H1 (cell line): ENCODE measurements around the gene FGFBP2. TPM values are rescaled to one million over a fixed set of nuclear protein-coding genes. Genes with fewer than 3 reads are reported as not detected.

Source experiments
- RAD21 ChIP-seq, 2 experiments: IDR thresholded peaks in 1 of 2; conservative IDR thresholded peaks in 1 of 2; 2 replicates each; pipeline ENCODE4 v1.6.1; 2011; ENCODE audit warnings: low read depth in 2 of 2, low read length in 2 of 2, improper control_type of control experiment in 1 of 2, inconsistent platforms in 1 of 2, mild to moderate bottlenecking in 1 of 2, moderate library complexity in 1 of 2
- SIX5 ChIP-seq: IDR thresholded peaks from 2 replicates; pipeline ENCODE4 v1.6.1; 2011; ENCODE audit warnings: mild to moderate bottlenecking, low read depth, low read length
- TBP ChIP-seq: IDR thresholded peaks from 2 replicates; pipeline ENCODE4 v1.6.1; 2011; ENCODE audit warnings: low read depth, low read length, improper control_type of control experiment
- polyA plus RNA-seq, 7 experiments: library from polyadenylated mRNA; depleted of rRNA in 3 of 7; stranded (reverse) in 5 of 7; unstranded in 2 of 7; fragments of >200 nt in 5 of 7; fragments of 200-250 nt in 2 of 7; gene quantifications; 1 replicate in 5 of 7; 2 replicates in 1 of 7; 4 replicates in 1 of 7; pipeline versions ENCODE4 v1.2.1 to v1.2.3, GENCODE V29; 2011 to 2013; ENCODE audit warnings: missing spikeins in 2 of 7, mixed read lengths in 2 of 7
- total RNA-seq: library from RNA; stranded (reverse); fragmentation: NEBNext Ultra II Directional; extraction: Animal tissue kit (Norgen Biotek cat#: 25700); gene quantifications from 2 replicates; pipeline ENCODE4 v1.2.1, GENCODE V29; 2021
- TF ChIP-seq, protein P1 (sequence below): IDR thresholded peaks from 2 replicates; pipeline ENCODE4 v1.6.1; 2011; ENCODE audit warnings: low read length, improper control_type of control experiment

FGFBP2 gene
- total and polyA plus RNA-seq, 2 of the 8 experiments (the other 6 are each of a cell fraction or from before 2014, with no cell fraction given), result 0.15 TPM; not detected in 1

DNA sequence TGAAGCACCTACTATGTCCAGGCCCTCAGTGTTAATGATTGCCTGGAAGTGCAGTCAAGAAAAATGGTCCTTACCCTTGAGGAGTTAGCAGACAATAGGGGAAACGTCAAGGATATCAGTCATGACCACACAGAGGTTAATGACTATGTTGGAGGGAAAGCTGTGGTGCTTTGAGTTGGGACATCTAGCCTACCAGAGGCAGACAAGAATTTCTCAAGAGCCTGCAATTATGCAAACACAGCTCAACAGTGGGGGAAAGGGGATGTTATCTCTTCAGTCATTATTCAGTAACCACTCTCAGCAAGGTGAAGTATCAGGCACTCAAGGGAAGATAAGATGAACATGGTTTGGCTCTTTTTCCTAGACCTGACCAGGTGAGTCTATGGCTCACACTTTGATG, 17.5 kb downstream of the FGFBP2 start (continued):
- TF ChIP-seq RAD21 (IDR thresholded peaks at IDR 0.05 in 1 of 2, conservative IDR thresholded peaks at IDR 0.05 in 1 of 2; ENCODE audit: low read depth in 2 of 2, low read length in 2 of 2) (no peak), TBP (no peak), SIX5 (no peak)
- TF ChIP-seq, protein P1, sequence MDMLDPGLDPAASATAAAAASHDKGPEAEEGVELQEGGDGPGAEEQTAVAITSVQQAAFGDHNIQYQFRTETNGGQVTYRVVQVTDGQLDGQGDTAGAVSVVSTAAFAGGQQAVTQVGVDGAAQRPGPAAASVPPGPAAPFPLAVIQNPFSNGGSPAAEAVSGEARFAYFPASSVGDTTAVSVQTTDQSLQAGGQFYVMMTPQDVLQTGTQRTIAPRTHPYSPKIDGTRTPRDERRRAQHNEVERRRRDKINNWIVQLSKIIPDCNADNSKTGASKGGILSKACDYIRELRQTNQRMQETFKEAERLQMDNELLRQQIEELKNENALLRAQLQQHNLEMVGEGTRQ, result no peak
